GM12878 (cell line): ENCODE measurements around the gene CHAC1. TPM values are rescaled to one million over a fixed set of nuclear protein-coding genes. Genes with fewer than 3 reads are reported as not detected.
A peak's percentile ranks its signal among the peaks of the same experiment; 100 is the strongest.

Source experiments
- ATAC-seq: fragments of 200-7000 bp; cut with Tn5 transposase; 3 replicates; pipeline ENCODE4 v1.9.1; 2020; ENCODE audit warnings: mild to moderate bottlenecking, moderate library complexity
- BruUV-seq: library from RNA; stranded (reverse); fragments of 400-500 nt; replicated peaks from 2 replicates; lab custom pipeline; 2021; lab: Mats Ljungman, UMichigan
- CTCF ChIA-PET: fragments of 300-600 bp; sonication (Branson Sonifier 250); formaldehyde crosslinking; extraction: SDS; loops from one replicate; lab custom pipeline; 2021; ENCODE audit warnings: inconsistent platforms; lab: Yijun Ruan, JAX
- POLR2A ChIA-PET: fragments of 350-600 bp; formaldehyde crosslinking; extraction: SDS; loops from one replicate; lab custom pipeline; 2021; ENCODE audit warnings: inconsistent platforms; lab: Charles Lee
- RAD21 ChIA-PET: fragments of 300-600 bp; sonication (Branson Sonifier 250); formaldehyde crosslinking; loops from one replicate; lab custom pipeline; 2023; ENCODE audit warnings: antibody characterized with exemption; ENCODE audit not compliant: unreplicated experiment; lab: Charles Lee
- SMC1A ChIA-PET: fragments of 300-600 bp; sonication (Branson Sonifier 250); formaldehyde crosslinking; loops from one replicate; lab custom pipeline; 2023; ENCODE audit not compliant: unreplicated experiment, uncharacterized antibody; lab: Charles Lee
- DNase-seq: peaks from one replicate; pipeline ENCODE4 v3.0.0-alpha.2; 2011; ENCODE audit warnings: low read depth, low spot score
- FAIRE-seq: peaks from 3 replicates; lab custom pipeline; 2011; peaks lifted over from hg19 to GRCh38; lab: Jason Lieb, UNC
- H2AFZ ChIP-seq: 2 replicates; pipeline ENCODE4 v1.6.0; 2011; ENCODE audit warnings: low read depth, low read length, control low read depth; ENCODE audit not compliant: control insufficient read depth
- H3K27ac ChIP-seq: 2 replicates; pipeline ENCODE4 v1.5.1; 2011; ENCODE audit warnings: control low read depth; ENCODE audit not compliant: control insufficient read depth, insufficient read depth
- H3K27me3 ChIP-seq, 2 experiments: replicated peaks in 1 of 2; 2 replicates each; pipeline versions ENCODE4 v1.6.0 to v1.6.1; 2011; ENCODE audit warnings: low read length in 1 of 2; ENCODE audit not compliant: control insufficient read depth in 2 of 2, insufficient read depth in 2 of 2
- H3K36me3 ChIP-seq, 2 experiments: 2 replicates each; pipeline ENCODE4 v1.5.1; 2011; ENCODE audit warnings: low read length in 1 of 2; ENCODE audit not compliant: control insufficient read depth in 2 of 2, insufficient read depth in 2 of 2
- H3K4me1 ChIP-seq: 2 replicates; pipeline ENCODE4 v1.6.1; 2011; ENCODE audit warnings: mild to moderate bottlenecking, low read length, moderate library complexity, mixed read lengths; ENCODE audit not compliant: control insufficient read depth, insufficient read depth
- H3K4me2 ChIP-seq: 2 replicates; pipeline ENCODE4 v1.6.0; 2011; ENCODE audit warnings: control low read depth; ENCODE audit not compliant: control insufficient read depth, insufficient read depth
- H3K4me3 ChIP-seq: fragments of 200-600 bp; sonication (generic); 2 replicates; pipeline ENCODE4 v1.5.1; 2016
- H3K79me2 ChIP-seq: 2 replicates; pipeline ENCODE4 v1.6.0; 2011; ENCODE audit warnings: low read length; ENCODE audit not compliant: control insufficient read depth, insufficient read depth
- H3K9ac ChIP-seq: 2 replicates; pipeline ENCODE4 v1.8.0; 2011; ENCODE audit warnings: low read length, control low read depth, mixed read lengths; ENCODE audit not compliant: control insufficient read depth, insufficient read depth
- H3K9me3 ChIP-seq: replicated peaks from 3 replicates; pipeline ENCODE4 v1.5.1; 2011; ENCODE audit warnings: mild to moderate bottlenecking, low read length; ENCODE audit not compliant: control insufficient read depth, insufficient read depth
- H4K20me1 ChIP-seq: 2 replicates; pipeline ENCODE4 v1.6.0; 2011; ENCODE audit not compliant: control insufficient read depth, insufficient read depth
- DPF2 ChIP-seq: fragments of 450-650 bp; IDR thresholded peaks from 2 replicates; pipeline ENCODE4 v1.6.1; 2017; ENCODE audit warnings: mild to moderate bottlenecking
- HDAC6 ChIP-seq: fragments of 200-600 bp; sonication (generic); IDR thresholded peaks from one replicate; pipeline ENCODE4 v1.8.0; 2017; ENCODE audit warnings: antibody characterized with exemption; ENCODE audit not compliant: unreplicated experiment
- SREBF1 ChIP-seq: IDR thresholded peaks from 2 replicates; pipeline ENCODE4 v1.6.1; 2012; ENCODE audit warnings: mild to moderate bottlenecking, low read length
- WGBS: methylation state at CpG from one replicate; pipeline ENCODE4 v1.1.6; 2016; ENCODE audit warnings: low lambda C conversion rate; ENCODE audit not compliant: insufficient replicate concordance, insufficient coverage; ENCODE audit errors: missing lambda C conversion rate; 5-methylcytosine and 5-hydroxymethylcytosine counted together
- in situ Hi-C: fragments of 300-500 bp; cut with MboI; formaldehyde crosslinking; loops from 9 replicates; pipeline ENCODE4 v1.14.3; 2018; ENCODE audit warnings: mixed read lengths
- intact Hi-C: fragments of 100-400 bp; cut with micrococcal nuclease; formaldehyde crosslinking; loops from one replicate; pipeline ENCODE4 v1.14.2; 2022; ENCODE audit not compliant: unreplicated experiment
- polyA plus RNA-seq, 11 experiments: library from polyadenylated mRNA; depleted of rRNA in 4 of 11; unstranded in 6 of 11; stranded (reverse) in 5 of 11; fragments of >200 nt; fragmentation: Nextera tagmentation in 4 of 11; fragmentation: Illumina TruSeq in 1 of 11; extraction: Ambion mirVana in 4 of 11; extraction: Trizol in 1 of 11; gene quantifications; 1 replicate in 1 of 11; 2 replicates in 10 of 11; pipeline versions ENCODE4 v1.2.1 to v1.2.3, GENCODE V29; 2011 to 2016; ENCODE audit warnings: inconsistent platforms in 2 of 11, missing spikeins in 2 of 11, low read depth in 1 of 11
- total RNA-seq, 4 experiments: library from RNA; depleted of rRNA in 3 of 4; stranded (reverse); fragments of >200 nt in 3 of 4; fragmentation: Illumina TruSeq in 1 of 4; extraction: Trizol in 1 of 4; gene quantifications; 2 replicates each; pipeline versions ENCODE4 v1.2.1 to v1.2.3, GENCODE V29; 2013 to 2021

Gene CHAC1
- total and polyA plus RNA-seq, 10 of the 15 experiments (the other 5 are each of a cell fraction or from before 2014, with no cell fraction given): 0.37 to 5.9 (median 3.3) TPM

GRCh38 chr15:40929660-40930429, 23.4 kb upstream of the CHAC1 start:
- ChIA-PET POLR2A (interaction anchor here (0.7 to 1.8 kb wide), 3 partner anchors 10 to 84 kb away, joined by 3 to 11 read pairs (median 4); no protein-coding TSS in a partner anchor), SMC1A (interaction anchor here (0.6 to 4.6 kb wide), 5 partner anchors 11 to 482 kb away, joined by 4 to 28 read pairs (median 4); partner anchors contain the start of gene VPS18), CTCF (interaction anchor here (1.1 to 6.5 kb wide), 16 partner anchors 8 to 255 kb away, joined by 3 to 80 read pairs (median 9); no protein-coding TSS in a partner anchor), RAD21 (interaction anchor here (0.7 to 3.2 kb wide), 14 partner anchors 10 to 254 kb away, joined by 3 to 36 read pairs (median 5); partner anchors contain the start of genes CHAC1 and VPS18)
- no peak for DNase-seq
- WGBS: 4% methylated on average over 50 of the region's 56 CpGs
- H3K4me3 ChIP-seq: peak overlapping the region; percentile 64; the same call in 1 of the 2 replicates
- peaks cover 33% of the 10 kb centered on the region for H3K4me1 ChIP-seq
- FAIRE-seq: no peak
- H3K4me2 ChIP-seq: peak overlapping the region; percentile 87
- no TSS peak for BruUV-seq
- H2AFZ ChIP-seq: no peak overlapping the region
- no peaks in the 10 kb centered on the region for H3K9me3 ChIP-seq
- H3K36me3 ChIP-seq: no peaks in the 10 kb centered on the region
- peaks cover 22 to 31% of the 10 kb centered on the region in 2 experiments for H3K27me3 ChIP-seq
- no peak overlapping the region for H3K9ac ChIP-seq
- no peaks in the 10 kb centered on the region for H3K79me2 ChIP-seq
- peak; percentile 29 for TF ChIP-seq HDAC6
- 0 out of 2 replicates have a peak, but pooled peaks have one; percentile 5 for TF ChIP-seq DPF2
- no peak for TF ChIP-seq SREBF1
- H3K27ac ChIP-seq: no peak overlapping the region
- H4K20me1 ChIP-seq: no peaks in the 10 kb centered on the region
- in situ Hi-C loops: no loop called here
- ATAC-seq: peak; percentile 10
- intact Hi-C loops: no loop called here
